Measurements from ENCODE around the gene LPP. TPM values are rescaled to one million over a fixed set of nuclear protein-coding genes. Genes with fewer than 3 reads are reported as not detected.
"Not testable (repeated sequence)": the region's sequence is repeated elsewhere in the genome, so short reads cannot be mapped to it uniquely, and the experiment has no call there.

LPP gene
- total RNA-seq, 1 donor from 2014 or later, result 560 TPM

DNA sequence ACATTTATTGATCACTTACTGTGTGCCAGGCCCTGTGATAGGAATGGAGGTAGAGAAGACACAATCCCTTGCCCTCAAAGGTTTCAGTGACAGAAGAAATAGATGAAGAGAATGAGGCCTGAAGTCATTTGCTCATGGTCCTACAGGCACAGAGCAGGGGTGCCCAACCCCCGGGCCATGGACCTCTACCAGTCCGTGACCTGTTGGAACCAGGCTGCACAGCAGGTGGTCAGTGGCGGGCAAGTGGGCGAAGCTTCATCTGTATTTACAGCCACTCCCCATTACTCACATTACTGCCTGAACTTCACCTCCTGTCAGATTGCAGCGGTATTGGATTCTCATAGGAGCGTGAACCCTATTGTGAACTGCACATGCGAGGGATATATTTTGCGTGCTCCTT, 480.3 kb downstream of the LPP start:
- DNase-seq (ENCODE audit: low spot score), result no peak

DNA sequence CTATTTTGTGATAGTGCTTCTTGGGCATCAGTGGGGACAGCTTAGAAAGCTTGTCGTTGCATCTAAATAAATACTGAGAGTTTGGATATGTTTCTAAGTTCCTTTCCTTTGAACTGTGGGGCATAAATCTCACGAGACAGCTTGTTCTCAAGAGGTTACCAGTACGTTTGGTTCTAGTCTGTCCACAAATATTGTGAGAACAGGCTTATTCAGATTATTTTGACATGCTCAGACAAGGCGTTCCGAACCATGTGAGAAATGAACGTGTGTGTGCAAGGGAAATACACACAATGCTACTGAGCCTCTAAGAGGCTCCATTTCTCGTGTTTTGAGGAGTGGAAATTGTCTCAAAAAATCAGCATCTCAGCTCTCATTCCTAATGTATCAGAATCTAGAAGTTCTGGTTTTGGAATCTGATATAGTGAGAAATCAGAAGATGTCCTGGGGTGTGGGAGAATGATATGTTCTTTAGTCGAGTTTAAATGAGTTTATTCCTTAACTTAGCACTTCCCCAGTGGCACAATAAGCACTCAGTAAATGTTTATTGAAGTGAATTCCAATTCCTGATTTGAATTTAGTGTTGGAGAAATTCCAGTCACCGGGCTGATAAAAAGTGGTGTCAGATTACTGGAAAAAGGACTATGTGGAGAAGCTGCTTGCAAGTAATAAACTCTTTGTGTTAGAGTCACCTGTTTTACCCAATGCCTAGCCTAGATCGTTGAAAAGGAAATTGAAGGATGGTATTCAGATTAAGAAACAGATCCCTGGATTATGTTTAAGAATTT, 481.5 kb downstream of the LPP start:
- DNase-seq (ENCODE audit: low spot score), result no peak

DNA sequence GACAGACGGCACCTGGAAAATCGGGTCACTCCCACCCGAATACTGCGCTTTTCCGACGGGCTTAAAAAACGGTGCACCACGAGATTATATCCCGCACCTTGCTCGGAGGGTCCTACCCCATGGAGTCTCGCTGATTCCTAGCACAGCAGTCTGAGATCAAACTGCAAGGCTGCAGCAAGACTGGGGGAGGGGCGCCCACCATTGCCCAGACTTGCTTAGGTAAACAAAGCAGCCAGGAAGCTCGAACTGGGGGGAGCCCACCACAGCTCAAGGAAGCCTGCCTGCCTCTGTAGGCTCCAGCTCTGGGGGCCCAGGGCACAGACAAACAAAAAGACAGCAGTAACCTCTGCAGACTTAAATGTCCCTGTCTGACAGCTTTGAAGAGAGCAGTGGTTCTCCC, 482.3 kb downstream of the LPP start:
- not testable (repeated sequence) for DNase-seq (ENCODE audit: low spot score)

DNA sequence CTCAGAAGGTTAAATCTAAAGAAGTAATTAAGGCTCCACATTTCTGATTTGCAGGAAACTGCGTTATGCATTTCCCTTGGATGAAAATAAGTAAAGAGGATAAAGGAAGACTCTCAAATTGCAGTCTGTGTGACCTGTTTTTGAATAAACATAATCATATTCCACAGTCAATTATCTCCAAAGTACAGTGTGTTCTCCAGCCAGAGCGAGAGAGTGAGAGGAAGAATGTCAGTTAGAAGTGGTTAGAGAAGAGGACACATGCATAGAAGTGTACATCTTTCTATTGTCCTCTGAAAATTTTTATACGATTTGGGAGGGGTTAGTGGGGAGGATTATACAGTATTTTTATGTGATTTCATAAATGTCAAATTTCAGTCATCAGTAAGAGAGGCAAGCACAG, 487.1 kb downstream of the LPP start:
- no peak for DNase-seq (ENCODE audit: low spot score)

DNA sequence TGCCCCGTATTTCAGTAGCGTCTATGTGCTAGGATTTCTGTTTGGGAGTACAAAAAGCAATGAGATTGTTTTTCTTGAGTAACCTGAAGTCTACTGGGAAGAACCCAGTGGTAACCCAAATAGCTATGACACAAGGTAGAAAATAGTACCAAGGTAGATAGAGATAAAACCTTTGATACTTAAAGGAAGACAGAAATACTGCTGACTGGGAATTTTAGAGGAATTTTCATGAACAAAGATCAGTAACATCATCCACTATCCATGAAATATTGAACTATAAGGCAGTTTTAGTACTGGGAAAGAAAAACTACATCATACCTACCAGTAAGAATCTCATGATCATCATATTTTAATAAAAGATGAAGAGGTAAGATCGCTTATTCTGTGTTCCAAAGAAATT, 489.8 kb downstream of the LPP start:
- no peak for DNase-seq (ENCODE audit: low spot score)

DNA sequence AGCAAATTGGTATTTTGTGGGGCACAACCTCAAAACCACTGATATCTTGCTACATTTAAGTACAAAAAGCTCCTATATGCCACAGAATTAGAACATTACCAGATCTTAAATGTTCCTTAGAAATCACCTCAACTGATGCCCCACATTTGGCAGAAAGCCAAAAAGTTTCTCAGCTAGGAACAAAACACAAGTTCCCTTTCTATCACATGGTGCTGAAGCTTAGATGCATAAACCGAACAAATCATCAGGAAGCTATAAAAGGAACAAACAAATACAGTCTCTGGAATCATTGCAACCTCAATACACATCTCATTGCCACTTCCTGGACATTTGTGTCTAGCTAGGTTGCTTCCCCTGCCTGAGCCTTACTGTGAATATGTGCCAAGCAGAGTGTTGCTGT, 492.6 kb downstream of the LPP start:
- no peak for DNase-seq (ENCODE audit: low spot score)

DNA sequence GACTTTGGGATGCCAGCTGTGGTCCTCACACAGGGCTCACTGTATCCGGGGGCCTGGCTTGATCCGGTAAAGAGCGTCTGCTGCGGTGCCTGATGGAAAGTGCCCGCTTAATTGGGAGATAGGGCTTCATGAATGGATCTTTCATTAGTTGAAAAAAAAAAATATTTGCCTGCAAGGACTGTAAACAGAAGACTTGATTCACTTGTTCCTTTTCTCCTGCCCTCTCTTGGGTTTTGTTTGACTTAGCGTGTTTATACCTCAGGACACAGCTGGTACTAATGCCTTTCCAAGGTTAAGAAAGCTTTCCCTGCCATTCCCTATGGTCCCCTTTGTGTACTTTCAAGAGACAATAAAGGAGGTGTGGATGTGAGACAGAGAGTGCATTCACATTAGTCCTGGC, 493.3 kb downstream of the LPP start:
- no peak for DNase-seq (ENCODE audit: low spot score)

DNA sequence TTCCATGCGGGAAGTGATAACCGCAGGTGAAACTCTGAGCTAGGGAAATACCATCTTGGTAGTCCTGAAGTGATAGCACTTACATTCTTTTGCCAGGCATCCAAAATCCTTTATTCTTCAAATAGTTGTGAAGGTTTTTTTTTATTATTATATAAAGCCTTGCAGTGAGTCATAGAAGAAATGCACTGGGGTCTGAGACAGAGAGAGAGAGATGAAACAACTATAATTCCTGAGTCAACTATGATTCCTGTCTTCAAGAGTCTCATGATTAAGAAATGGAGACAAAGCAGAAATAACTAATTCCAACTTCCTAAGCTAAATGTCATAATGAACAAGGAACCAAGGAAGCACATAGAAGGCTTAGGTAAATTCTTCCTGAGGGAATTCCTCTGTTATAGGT, 495.6 kb downstream of the LPP start:
- no peak for DNase-seq (ENCODE audit: low spot score)

DNA sequence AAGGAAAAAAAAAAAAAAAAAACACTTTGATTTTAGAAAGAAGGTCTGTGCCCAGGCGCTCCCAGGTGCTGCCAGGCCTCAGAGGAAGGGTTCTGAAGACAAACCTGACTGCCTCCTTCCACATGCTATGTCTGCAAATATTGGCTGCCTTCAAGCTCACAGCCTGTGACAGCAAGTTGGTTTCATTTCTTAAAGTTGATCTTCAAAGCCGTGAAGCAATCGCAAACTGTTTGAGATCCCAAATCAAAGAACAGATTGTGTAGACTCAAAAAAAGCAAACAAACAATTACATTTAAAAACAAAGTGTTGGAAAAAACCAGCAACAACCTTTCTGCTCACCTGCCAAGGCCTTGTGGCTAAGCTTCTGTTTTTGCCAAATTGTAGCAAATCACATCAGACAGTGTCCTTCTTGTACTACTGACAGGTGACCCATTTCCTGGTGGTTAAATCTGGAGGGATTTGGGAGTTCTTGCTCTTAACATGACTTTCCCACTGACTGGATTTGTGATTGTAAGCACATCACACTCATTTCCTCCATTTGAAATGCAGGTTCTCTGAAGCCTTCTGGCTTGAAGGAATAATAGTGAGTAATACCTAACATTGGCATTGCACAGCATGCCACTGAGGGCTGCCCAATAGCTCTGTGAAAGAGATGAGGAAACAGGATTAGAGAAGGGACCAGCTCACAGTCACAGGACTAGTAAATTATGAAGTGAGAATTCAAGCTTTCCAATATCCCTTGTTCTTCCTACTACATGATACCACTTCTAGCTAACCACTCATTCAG, 502.4 kb downstream of the LPP start:
- no peak for DNase-seq (ENCODE audit: low spot score)

DNA sequence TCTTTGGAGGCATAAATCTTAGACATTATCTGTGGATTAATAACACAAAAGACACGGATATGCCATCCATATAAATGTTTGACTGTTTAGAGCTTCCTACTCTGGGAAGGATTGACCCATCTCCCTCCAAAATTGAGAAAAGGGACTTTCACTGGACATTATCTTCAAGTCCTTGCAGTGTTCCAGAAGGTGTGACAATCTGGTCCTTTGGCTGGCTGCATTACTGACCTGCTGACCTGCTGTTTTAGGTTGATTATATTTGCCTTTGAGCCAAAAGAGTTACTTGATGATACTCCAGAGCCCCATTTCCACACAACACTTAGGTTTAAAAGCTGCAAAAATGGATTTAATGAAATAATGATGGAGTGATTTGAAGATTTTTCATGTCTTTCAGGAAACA, 504.6 kb downstream of the LPP start:
- DNase-seq (ENCODE audit: low spot score), result no peak

DNA sequence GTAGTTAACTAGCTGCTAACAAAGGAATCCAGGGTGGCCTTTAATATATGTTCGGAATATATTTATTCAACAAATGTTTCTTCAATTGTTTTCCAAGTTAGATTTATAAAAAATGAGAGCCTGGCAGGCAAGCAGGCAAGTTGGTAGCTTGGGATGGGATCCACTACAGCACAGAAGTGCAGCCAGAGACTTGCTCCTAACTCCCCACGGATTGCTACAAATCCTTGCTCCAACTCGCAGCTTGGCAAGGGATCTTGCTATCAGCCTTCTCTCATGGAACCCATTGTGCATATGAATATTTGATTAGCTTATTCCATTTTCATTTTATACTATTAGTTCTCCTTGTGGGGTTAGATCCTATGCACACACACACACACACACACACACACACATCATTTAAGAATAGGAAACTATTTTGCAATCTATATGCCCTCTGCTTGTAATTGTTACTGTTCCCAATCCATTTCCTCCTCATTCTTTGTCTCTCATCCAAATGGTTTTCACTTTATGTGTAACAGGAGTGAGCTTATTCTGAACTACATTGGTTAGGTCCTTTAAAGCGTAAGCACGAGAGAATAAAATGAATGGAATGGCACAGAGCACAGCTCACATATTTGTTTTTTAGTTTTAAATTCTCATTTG, 505.6 kb downstream of the LPP start:
- DNase-seq (ENCODE audit: low spot score), result no peak

DNA sequence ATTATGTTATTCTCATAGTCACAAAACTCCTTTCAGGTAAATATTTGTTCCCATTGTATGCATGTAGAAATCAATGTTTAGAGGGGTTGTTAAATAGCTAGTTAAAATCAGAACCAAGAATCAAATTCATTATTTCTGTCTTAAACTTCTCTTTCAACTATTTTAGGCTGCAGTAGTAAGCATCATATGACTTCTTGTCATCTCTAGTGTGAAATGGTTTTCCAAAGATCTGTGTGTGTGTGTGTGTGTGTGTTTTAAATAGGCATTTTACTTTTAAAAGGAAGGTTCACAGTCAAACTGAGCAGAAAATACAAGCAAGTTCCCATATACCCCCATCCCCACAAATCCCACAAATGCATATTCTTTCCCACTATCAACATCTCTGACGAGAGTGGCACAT, 506.5 kb downstream of the LPP start:
- DNase-seq (ENCODE audit: low spot score), result no peak

DNA sequence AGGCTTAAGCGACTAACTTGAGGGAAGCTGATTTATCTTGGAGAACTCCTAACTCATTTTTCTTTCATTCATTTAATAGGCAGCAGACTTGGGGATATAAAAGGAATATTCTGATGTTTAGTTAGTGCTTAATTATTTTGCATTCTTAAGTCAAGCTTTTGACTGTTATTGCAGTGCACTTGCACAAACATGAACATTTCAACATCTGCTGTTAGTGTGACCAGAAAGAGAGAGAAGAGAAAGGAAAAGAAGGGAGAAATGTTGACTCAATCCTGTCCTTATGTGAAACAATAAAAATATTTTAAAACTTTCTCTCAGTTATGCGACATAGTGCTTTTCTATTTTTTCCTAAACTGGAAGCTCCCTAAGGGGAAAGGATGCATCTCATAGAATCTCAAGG, 507.8 kb downstream of the LPP start:
- DNase-seq (ENCODE audit: low spot score), result no peak

DNA sequence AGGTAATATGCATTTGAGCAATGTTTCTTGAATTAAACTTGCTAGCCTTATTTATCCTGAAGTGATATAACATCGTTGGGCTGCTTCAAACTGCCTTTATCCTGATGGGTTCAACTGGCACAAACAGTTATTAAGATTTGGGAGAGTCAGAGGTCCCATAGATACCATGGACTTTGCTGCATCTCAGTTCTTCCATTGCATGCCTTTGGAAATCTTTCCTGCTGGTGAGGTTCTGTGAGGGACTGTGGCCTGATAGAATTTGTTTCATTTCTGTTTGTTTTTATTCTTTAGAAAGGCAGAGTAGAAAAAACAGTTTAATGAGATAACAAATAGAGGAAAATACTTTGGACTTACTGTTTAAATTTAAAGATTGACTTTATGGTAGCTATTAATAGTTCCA, 508.3 kb downstream of the LPP start:
- DNase-seq (ENCODE audit: low spot score), result no peak

DNA sequence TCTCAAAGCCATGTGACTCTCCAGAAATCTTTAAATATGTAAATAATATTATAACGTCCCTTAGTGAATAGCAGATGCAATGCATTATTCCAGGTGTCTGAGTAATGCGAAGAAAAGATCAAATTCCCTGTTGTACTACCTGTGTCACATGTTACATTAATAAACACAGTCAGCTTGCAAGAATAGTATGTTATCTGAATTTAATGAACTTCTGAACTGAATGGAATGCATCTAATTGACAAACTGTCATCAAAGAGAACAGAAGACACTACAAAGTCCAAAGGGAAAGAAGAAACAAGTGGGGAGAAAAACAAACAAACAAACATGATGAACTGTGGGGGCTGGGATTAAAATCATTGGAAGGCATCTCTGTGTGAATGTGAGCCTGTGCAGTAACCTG, 508.8 kb downstream of the LPP start:
- DNase-seq (ENCODE audit: low spot score), result no peak

DNA sequence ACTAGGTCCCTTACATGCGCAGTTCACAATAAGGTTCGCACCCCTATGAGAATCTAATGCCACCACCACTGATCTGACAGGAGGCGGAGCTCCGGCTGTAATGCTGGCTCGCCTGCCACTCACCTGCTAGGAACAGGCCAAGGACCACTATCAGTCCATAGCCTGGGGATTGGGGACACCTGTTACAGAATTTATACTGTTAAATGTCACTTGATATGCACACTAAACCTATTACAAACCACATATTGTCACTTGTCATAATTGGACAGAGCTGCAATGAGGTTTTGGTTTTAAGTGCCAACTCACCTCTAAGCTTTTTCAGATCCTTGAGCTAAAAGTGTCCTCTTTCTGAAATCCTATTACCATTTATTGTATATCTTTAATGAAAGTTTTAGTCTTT, 509.9 kb downstream of the LPP start:
- DNase-seq (ENCODE audit: low spot score), result no peak

DNA sequence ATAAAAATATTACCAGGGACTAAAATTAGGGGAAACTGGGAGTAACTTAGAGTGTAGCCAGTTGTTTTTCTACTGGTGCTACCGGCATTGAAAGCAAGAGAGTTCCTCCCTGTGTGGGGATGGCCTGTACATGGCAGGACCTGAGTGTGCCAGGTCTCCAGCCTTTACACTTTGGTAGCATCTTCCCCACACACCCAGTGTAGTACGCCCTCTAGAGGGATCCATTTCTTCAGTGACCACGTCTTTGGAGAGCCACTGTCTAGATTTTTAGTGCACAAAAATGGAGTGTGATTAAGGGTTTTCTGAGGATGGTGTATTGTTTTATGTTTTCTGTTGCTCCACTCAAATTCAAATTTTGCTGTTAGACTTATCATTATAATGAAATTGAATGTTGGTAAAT, 510.8 kb downstream of the LPP start:
- no peak for DNase-seq (ENCODE audit: low spot score)

DNA sequence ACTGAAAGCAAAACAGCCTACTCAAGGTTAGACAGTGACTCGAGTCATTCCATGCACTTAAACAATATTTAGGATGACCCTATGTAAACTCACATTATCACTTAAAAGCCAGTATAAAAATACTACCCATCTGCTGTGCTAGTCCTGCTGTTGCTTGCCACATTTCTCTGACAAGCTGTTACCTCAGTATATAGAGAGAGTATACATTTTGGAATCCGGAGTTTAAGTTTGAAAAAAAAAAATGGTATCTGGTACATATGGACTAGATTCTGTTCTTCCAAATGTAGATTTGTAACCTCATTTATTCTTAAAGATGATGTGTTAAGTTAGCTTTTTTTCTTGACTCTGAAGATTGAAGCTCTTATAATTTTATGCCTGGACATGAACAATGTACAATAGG, 514.0 kb downstream of the LPP start:
- no peak for DNase-seq (ENCODE audit: low spot score)

DNA sequence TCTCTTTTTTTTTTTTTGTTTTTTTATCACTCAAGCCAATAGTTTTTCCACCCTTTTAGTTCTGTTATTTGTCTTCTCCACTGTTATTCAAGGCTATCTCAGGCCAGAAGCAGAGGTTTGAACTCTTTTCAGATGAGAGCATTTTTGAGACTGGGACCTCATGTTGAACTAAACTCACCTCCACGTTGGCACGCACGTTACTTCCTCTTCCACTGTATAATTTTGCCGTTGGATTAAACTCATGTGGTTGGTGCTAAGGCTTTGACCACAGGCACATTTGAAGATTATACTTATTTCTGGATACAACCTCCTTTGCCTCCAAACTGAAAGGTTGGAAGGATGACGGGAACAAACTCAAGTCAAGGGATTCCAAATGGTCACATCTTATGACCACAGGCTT, 516.5 kb downstream of the LPP start:
- no peak for DNase-seq (ENCODE audit: low spot score)

DNA sequence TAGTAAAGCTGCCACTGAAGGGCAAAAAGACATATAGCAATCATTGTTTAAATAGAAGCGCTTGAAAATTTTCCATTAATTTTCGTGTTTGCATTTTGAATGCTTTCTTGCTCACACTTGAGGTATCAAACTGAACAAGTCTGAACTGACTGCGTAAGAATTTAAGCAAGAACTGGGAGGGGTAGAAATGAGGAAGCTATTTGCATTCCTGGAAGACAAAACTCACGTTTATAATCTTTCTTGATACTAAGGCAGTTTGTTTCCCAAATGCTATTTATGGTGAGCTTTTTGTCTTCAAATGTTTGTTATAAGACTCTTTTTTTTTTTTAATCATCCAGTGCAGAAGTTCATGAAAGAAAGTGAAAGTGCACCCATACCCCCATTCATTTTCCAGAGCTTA, 518.0 kb downstream of the LPP start:
- no peak for DNase-seq (ENCODE audit: low spot score)

DNA sequence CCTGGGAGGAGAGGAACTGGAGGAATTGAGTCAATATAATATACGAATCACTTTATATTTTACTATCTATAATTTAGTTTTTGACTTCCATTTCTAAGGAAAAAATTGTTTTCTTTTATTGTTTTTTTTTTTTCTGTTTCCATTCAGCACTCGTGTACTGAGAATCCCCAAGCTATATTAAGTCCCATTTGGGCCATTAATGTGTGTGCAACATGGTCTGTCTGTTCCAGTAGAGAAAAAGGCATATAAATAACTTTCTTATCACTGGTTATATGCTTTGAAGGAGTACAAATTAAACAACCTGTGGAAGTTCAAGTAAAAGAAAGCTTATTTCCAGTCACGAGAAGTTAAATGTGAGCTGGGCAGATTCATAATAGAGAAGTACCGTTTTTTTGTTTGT, 518.9 kb downstream of the LPP start:
- DNase-seq (ENCODE audit: low spot score), result no peak

DNA sequence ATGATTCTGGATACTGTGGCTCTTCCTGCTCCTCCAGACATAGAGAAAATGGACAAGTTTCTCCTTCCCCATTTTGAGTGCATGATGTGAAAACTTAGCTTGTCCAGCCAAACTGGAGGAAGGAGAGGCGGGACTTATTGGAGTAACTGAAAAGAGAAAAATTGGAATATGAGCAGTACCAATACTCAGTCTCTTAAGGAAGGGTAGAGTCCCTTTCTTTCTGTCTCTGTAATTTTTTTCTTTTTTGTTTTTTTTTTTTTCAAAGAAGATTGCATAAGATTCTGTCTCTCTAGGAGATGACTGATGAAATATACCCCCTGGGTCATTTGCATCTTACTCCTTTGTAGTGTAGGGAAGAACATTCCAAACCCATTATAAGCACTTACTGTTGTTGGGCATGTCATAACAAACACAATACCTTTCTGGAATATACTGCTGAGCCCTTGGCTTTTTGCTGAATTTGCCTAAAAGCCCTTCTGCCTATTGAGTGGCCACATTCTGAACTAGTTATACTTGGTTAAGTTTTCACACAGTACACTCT, 519.8 kb downstream of the LPP start:
- DNase-seq (ENCODE audit: low spot score), result no peak

DNA sequence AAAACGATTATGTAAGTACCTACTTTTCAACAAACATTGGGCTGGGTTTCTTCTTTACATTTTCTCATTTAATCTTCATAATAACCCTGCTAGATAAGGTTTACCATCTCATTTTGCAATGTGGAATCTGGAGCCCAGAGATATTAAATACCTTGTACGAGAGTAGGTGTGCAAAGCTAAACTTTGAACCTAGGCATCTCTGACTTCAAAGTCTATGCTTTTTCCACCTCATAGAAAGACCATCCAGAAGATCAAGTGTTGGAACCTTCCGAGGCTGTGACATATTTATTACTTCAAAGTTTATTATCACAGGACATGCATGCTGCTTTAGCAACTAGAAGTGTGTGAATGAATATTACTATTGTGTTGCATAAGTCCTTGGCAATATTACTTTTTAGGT, 520.6 kb downstream of the LPP start:
- DNase-seq (ENCODE audit: low spot score), result no peak

Measured in ureter (tissue), 1 donor.